Ishikawa (cell line): Measurements from ENCODE around the gene RTL5.

ENCODE experiments used
- CEBPB ChIP-seq: IDR thresholded peaks from 2 replicates; pipeline ENCODE4 v1.6.1; 2012
- CREB1 ChIP-seq: IDR thresholded peaks from 2 replicates; pipeline ENCODE4 v1.6.1; 2012; ENCODE audit warnings: low read depth
- EP300 ChIP-seq: IDR thresholded peaks from 2 replicates; pipeline ENCODE4 v1.6.1; 2012; ENCODE audit warnings: borderline replicate concordance
- MAX ChIP-seq: IDR thresholded peaks from 2 replicates; pipeline ENCODE4 v1.6.1; 2012
- NFIC ChIP-seq: IDR thresholded peaks from 2 replicates; pipeline ENCODE4 v1.6.1; 2012
- YY1 ChIP-seq: IDR thresholded peaks from 2 replicates; pipeline ENCODE4 v1.6.1; 2012; ENCODE audit warnings: low read depth
- ZBTB7A ChIP-seq: IDR thresholded peaks from 2 replicates; pipeline ENCODE4 v1.6.1; 2012; ENCODE audit warnings: low read depth

GRCh38 chrX:72105436-72105835 lies 26.3 kb downstream of the RTL5 start:
- TF ChIP-seq MAX (no peak), ZBTB7A (no peak), YY1 (no peak), EP300 (no peak), NFIC (no peak), CREB1 (no peak), CEBPB (no peak)
